Stimulated activated CD4-positive, alpha-beta T cell treated with anti-CD3 and anti-CD28 coated beads, Interleukin-4, amount 100 ng/mL, for 4 hours (primary cell): ENCODE results near the gene SLC2A6.

Source experiments
- DNase-seq, 2 experiments: peaks; one replicate each; pipeline ENCODE4 v3.0.0-alpha.2; 2020

SLC2A6 gene

GRCh38 chr9:133515240-133515610 lies 36.3 kb upstream of the SLC2A6 start:
- no peak for DNase-seq

DNA sequence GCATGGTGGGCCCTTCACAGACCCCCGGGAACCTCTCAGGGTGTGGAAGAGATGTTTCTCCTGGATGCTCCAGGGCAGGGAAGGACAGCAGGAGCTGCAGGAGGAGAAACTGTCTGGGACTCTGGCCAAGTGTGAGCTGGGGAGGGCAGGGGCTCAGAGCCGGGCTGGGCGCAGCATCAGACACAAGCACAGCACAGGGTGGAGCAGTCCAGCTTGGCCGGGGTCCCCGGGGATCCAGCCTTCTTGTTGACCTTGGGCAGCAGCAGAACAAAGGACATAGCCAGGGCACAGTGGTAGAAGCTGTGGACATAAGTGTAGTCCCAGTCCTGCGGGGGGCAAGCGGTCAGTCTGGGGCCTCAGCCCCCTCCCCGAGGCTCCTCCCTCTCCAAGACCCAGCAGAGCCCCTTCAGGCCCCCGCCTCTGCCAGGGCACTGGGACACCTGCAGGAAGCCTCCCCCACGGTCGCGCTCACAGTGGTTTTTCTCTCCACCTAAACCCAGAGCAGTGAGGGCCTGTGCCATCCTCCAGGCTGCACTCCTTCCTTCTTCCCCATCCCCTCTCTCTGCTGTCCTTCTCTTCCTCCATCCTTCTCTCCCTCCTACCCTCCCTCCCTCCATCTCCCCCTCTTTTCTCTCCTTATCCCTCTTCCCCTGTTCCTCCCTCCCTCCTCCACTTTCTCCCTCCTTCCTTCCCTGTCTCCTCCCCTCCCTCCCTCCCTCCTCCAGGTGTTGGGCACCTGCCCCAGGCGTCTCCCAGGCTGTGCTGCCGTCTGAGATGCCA lies 35.8 kb upstream of the SLC2A6 start:
- no peak for DNase-seq

DNA sequence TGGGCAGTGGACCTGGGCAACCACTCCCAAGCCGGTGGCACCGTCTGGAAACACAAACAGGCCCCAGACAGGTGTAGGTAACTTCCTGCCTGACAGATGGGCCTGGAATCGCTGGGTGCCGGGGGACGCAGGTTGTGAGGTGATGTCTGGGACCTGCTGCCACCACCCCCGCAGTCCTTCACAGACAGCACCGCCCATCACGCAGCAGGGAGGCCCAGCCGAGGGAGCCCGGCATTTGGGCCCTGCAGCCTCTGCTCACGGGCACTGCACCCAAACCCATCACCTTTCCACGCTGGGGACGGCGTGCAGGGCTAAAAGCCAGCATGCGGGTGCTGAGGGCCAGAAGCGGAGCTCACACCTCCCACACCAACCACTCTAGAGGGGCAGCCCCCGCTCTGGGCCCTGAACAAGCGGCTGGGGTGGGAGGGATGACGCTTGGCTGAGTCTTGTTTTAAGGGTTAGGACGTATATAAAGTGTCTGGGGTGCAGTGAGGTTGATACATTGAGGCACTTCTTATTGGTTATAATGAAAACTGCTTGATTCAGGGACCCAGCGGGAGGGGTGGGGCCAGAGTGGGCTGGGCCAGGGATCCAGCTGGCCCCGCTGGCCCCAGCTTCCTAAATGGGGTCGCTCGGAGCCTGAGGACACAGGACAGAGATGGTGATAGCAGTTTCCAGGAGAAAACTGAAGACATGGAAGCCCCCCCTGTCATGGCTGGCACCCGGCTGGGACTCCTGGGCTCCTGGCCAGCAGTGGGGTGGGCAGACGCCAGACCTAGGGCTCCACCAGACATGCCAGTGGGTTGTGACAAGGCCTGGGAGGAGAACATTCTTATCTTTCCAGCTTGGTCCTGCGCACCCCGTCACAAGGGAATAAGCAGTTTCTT lies 34.6 kb upstream of the SLC2A6 start:
- no peak for DNase-seq

- no peak for DNase-seq
These were observed 33.6 kb upstream of the SLC2A6 start for GRCh38 chr9:133512253-133513213.

DNA sequence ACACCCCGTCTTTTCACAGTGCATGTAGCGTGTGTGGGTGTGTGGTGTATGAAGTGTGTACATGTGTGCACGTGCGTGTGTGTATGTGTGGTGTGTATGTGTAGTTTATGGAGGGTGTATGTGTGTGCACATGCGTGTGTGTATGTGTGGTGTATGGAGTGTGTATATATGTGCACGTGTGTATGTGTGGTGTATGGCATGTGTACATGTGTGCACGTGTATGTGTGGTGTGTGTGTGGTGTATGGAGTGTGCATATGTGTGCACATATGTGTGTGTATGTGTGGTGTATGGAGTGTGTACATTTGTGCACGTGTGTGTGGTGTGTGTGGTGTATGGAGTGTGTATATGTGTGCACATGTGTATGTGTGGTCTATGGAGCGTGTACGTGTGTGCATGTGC lies 32.7 kb upstream of the SLC2A6 start:
- DNase-seq: no peak

DNA sequence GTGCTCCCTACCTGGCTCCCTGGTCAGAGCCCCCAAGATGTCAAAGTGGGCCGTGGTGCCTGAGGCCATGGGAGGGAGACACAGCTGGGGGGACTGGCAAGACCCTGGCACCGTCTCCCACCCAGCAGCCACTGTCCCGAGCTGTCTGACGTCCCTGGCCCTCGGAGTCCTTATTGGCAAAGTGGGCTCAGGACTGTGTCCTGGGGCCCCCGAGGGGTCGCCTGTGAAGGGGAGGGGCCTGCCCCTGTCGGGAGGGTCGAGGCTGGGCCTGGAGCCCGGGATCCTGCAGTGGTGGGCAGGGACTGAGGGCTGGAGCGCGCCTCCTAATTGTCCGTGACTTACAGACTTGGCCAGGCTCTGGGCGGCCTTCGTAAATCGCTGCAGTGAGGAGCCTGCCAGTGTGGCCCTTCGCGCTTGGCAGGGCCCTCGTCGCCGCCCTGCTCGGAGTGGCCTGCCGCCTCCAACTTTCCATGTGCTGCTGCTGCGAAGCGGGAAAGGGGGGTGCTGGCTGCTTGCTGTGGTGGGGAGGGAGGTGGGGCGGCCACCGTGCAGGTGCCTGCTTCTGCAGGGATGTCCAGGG lies 32.1 kb upstream of the SLC2A6 start:
- no peak for DNase-seq

DNA sequence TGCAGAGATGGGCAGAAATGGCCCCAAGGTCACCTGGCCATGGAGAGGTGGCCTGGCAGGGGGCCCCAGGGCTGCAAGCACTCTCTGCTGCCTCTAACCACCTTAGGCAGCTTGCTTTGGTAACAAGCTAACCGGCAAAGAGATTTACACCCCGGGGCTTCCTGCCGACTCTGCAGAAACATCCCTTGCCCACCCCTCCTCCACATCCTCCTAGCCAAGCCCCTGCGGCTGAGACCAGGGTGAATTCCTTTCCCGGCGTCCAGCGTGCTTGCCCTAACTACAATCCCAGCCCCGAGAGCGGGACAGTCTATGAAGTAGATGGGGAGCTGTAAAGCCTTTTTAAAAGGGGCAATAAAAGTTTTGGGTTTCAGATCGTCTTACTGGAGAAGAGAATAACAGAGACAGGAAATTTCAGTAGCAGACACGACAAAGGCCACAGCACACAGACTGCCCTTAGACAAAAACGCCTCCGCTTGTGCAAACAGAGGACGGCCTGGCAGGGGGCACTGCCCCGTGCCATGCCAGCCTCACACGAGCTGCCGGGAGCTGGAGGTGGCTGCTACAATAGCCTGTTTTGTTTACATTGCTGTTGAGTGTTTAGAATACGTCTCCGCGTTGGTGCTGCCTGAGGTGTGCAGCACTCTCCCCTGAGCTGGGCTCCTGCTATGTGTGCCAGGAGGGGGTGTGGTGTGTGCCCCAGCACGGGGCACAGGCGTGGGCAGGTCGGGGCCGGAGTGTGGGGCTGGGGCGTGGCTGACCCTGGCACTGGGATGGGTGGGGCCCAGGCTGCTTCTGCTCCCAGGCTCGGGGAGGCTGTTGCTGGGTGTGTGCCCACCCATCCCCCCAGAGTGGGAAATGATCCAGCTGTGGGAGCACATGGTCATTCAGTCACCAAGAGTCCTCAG lies 30.5 kb upstream of the SLC2A6 start:
- DNase-seq: no peak

GRCh38 chr9:133508046-133508445 lies 29.1 kb upstream of the SLC2A6 start:
- DNase-seq: no peak

- no peak for DNase-seq
These were observed 28.5 kb upstream of the SLC2A6 start for GRCh38 chr9:133507246-133507965.

DNA sequence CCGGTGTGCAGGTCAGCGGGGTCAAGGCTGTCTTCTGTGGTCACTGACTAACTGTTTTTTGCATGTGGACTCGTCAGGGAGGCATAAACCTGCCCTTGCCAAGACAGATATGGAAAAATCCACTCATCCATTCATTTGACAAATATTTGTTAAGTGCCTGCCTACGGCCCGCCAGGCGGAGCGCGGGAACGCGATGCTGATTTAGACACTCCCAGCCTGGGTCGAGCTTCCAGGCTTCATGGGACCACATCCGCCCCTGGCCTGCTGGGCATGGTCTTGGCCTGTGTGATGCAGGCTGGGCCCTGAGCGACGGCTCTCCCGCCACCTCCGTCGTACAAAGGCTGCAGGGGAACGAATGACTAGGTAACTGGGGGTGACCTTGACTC lies 27.7 kb upstream of the SLC2A6 start:
- no peak for DNase-seq

GRCh38 chr9:133505901-133506652 lies 27.2 kb upstream of the SLC2A6 start:
- DNase-seq: no peak

GRCh38 chr9:133505186-133505830 lies 26.4 kb upstream of the SLC2A6 start:
- no peak for DNase-seq

DNA sequence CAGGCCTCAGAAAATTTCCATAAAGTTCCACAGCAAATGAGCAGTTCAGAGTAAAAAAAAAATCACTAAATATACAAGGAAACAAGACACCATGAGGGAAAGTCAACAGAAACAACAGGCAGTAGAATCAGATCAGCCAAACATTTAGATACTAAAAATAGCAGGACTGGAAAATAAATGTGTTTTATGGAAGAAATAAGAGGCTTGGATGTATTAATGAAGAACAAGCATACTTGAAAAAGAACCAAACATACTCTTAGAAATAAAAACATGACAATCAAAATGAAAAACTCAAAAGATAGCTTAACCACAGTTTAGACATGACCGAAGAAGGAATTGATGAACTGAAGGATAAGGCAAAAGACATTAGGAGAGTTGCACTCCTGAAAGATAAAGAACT lies 23.2 kb upstream of the SLC2A6 start:
- no peak for DNase-seq

- DNase-seq: no peak
These were observed 21.0 kb upstream of the SLC2A6 start for GRCh38 chr9:133499892-133500270.

DNA sequence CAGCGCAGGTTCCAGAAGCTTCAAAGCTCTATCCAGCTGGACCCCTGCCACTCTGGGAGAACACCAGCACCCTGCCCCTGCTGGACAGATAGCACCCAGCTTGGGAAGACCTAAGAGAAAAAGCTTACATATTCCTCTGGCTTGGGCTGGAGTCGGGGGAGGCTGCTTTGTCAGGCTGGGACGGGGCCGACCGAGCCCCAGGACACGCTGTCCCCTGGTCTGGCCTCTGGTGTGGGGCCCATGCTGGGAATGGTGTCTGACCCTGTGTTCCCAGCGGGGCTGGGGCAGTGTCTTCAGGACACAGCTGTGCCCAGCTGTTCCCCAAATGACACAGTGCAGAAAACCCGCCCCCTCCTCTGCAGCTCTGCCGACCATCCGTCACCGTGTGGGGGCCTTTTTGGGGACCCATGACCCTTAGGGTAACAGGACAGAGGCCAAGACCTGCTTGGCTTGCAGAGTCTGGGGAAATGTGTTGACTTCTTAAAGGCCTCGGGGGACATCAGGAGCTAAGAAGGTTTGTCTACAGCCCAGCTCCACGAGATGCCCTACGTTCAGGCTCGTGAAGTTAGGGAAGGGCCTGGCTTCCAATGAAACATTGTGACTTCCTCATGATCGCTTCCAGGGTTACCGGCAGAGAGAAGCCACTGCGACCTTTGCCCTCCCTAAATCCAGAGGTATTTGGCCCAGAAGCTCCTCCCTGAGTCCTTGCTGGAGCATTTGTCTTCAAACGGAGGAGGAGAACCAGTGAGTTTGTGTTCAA lies 20.4 kb upstream of the SLC2A6 start:
- no peak for DNase-seq

- no peak for DNase-seq
These were observed 18.3 kb upstream of the SLC2A6 start for GRCh38 chr9:133496861-133497842.
